GM19023 (cell line): Measurements from ENCODE around the gene RCOR1.
A peak's percentile ranks its signal among the peaks of the same experiment; 100 is the strongest.
"Not testable (repeated sequence)": the region's sequence is repeated elsewhere in the genome, so short reads cannot be mapped to it uniquely, and the experiment has no call there.

Source experiments
- ATAC-seq: cut with Tn5 transposase; IDR thresholded peaks from one replicate; pipeline ENCODE4 v1.9.1; 2021; ENCODE audit warnings: mild to moderate bottlenecking, moderate library complexity; ENCODE audit not compliant: unreplicated experiment

Gene RCOR1

GRCh38 chr14:102591944-102592762, at the start of gene RCOR1:
Gene RCOR1 (plus strand): TSS chr14:102592649. CDS start chr14:102592887, 238 bp downstream.
- ATAC-seq: peak; percentile 76

DNA sequence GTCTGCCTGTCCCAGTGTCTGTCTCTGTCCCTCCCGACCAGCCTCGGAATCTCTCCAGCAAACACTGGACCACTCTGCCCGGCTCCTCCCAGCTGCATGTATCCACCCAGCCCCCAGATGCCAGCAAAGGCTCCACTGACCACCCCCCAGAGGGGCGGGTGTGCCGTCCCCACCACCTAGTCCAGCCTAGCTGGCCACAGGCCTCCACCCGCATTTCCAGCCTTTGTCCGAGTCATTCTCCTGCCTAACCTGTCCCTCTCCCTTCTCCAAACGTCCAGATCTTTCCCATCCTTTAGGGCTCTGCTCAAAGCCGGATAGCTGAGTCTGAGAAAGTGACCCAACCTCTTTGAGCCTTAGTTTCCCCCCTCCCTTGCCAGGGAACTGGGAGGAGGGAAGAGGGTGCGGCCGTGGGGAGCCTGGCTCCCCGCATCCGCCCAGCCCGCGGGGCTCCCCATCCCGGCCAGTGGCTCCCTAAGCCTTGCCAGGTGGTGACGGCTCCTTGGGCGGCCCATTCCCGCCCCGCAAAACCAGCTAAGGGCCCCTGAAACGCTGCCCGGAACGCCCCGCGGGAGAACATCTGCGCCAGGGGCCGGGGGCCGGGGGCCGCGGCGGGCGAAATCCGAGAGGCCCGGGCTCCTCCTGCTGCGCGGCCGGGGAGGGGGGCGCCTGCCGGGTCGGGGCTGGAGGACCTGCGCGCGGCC, 48.3 kb upstream of the RCOR1 start:
- no peak for ATAC-seq

DNA sequence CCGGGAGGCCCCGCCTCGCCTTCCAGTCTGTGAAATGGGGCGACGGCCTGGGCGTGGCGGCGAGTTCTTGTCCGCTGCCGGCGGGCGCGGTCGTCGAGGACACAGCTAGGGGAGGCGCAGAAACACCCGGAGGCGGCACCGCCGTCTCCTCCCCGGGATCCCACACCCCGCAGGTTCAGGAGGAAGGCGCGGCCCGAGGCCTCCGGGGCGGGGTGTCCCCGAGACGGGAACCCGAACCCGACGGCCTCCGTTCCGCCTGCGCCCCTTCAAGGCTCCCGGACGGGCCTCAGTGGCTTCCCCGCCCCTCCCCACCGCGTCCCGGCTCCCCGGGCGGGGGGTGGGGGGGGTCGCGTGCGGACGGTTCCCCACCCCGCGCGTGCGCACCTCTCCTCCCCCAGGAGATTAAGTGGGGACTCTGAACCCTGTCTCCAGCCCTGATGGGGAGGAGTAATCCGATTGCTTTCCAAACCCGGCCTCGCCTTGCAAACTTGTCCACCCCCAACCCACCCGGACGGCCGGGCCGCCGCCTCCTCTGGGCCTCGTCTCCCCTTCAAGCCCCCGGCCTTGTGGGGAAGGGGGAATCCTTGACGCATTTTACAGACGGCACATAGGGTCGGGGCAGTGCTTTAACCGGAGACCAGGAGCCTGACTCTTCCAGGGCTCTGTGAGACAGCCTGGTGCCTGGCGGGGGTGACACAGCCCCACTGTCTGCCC, 47.5 kb upstream of the RCOR1 start:
- no peak for ATAC-seq

DNA sequence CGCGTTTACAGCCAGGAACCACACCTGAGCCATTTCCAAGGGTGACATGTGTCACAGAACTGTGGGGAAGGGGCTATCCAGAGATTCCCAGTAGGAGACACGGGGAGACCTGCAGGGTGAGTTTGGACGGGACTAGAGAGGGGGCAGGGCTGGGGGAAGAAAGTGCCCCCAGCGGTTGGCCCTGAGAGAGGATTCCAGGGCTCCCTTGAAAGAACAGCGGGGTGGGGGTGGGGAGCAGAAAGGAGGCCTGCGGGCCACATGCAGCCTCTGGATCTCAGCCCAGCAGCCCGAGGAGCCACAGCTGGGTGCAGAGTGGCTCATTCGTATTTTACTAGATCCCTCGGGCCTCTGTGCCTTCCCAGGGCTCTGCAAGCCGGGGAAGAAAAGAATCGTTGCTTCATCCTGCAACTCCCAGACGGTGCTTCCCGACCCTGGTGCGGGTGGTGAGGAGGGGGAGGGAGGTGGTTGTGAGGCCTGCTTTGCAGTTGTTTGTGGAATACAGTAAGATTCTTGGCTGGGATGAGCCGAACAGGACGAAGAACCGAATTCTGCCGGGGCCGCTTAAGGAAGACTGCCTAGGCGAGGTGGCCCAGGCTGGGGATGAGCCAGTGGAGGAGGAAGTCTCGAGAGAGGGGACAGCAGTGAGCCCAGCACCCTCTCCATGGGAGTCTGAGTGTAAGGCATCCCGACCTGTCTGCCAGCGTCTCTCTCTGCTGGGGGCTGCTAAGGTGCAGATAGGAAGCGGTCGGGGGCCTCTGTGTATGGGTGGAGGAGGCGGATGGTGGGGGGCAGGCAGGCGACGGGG, 46.8 kb upstream of the RCOR1 start:
- no peak for ATAC-seq

DNA sequence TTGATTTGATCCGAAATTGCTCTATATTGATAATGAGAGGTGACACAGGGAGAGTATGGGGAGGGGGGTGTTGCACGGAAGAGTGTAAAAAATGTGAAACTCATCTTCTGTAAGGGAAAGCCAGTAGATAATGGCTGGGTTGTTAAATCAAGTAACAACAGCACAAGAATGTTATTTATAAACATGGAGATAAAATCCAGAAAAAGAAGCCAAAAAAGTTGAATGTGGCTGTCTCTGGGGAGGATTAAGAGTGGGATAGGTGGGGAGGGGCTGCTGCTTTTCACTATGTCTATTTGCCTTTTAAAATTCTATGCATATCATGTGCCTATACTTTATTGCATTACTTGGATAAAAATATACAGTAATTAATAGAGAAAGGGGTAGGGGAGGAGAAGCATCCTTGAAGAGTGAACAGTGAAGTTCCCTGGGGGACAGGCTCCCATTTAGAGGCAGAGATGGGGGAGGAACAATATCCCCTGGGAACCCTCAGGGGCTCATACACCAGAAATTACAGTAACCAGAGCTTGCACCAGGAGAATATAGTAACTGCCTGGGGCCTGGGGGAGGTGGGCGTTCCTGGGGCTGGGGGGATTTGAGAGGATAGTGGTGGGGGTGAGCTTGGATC, 43.7 kb upstream of the RCOR1 start:
- no peak for ATAC-seq

DNA sequence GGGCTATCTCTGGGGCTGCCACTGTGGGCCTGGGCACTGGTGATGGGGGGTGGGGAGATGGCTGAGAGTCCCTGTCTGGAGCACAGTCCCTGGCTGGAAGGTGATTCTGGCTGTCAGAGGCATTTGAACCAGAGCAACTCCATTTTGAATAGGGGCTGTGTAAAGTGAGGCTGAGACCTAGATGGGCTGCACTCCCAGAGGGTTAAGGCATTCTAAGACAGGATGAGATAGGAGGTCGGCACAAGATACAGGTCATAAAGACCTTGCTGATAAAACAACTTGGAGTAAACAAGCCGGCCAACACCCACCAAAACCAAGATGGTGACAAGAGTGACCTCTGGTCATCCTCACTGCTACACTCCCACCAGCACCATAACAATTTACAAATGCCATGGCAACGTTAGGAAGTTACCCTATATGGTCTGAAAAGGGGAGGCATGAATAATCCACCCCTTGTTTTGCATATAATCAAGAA, 41.5 kb upstream of the RCOR1 start:
- ATAC-seq: not testable (repeated sequence)

DNA sequence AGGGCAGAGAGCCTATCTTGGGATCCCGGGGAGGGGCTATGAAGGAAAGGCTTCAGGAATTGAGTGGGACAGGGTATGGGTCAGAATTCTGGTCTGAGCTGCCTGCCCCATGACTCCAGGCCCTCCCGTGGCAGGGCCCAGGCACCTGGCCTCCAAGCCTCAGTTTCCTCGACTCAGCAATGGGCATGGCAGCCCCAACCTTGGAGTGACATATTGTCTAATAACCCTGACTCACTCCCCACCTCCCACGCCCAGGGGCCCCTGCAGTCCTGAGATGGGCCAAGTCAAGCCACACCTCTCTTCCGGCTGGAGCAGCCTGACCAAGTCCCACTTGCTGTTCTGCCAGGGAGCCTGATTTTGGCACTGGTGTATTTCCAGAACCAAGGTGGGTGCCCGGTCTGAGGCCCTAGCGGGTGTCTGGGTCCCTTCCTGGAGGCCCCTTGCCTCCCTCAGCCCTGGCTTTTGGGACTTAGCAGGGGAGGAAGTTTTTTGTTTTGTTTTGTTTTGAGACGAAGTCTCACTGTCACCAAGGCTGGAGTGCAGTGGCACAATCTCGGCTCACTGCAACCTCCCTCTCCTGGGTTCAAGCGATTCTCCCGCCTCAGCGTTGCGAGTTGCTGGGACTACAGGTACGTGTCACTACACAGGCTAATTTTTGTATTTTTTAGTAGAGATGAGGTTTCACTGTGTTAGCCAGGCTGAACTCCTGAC, 40.3 kb upstream of the RCOR1 start:
- no peak for ATAC-seq

GRCh38 chr14:102554821-102555819, 37.3 kb upstream of the RCOR1 start:
- ATAC-seq: no peak

GRCh38 chr14:102556098-102556677, 36.3 kb upstream of the RCOR1 start:
- ATAC-seq: no peak

- ATAC-seq: no peak
Measured at GRCh38 chr14:102557434-102558226, 34.8 kb upstream of the RCOR1 start.

GRCh38 chr14:102558556-102558955, 33.9 kb upstream of the RCOR1 start:
- no peak for ATAC-seq

DNA sequence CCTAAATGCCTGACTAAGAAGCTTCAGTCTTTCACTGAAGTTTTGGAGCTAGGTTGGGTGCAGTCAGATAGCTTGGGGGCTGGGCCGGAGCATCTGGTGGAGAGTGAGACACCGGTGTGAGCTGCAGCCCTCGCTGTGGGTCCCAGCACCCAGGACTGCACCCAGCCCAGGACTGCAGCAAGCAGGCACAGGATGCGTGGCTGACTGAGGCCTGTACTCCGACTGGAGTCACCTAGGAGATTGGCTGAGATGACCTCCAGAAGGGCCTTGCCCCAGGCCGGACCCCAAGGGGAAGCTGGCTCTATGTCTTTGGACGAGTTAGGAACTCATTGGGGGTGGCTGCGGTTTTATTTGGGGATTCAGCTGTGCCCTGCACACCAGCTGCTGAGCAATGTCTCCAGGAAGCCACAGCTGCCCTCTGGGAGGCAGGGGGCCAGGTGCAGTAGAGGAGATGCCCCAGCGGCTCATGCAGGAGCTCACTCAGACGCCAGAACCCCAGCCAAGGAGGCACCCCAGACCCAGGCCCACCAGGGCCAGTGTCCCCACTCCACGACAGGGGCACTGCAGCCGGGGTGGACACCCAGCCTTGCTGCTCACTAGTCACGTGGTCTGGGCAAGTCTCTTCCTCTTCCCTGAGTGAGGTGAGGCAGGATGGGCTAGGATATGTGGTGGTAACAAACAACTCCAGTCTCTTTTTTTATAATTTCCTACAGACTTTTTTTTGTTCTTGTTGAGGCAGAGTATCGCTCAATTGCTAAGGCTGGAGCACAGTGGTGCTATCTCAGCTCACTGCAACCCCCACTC, 31.8 kb upstream of the RCOR1 start:
- ATAC-seq: no peak

- ATAC-seq: no peak
Measured at GRCh38 chr14:102565331-102565887, 27.0 kb upstream of the RCOR1 start.

GRCh38 chr14:102565959-102566358, 26.5 kb upstream of the RCOR1 start:
- no peak for ATAC-seq

GRCh38 chr14:102568115-102568614, 24.3 kb upstream of the RCOR1 start:
- ATAC-seq: no peak
